Lower lobe of right lung (tissue), 2 donors: ENCODE results near the gene ERG. TPM values are rescaled to one million over a fixed set of nuclear protein-coding genes. Genes with fewer than 3 reads are reported as not detected.

Source experiments
- ATAC-seq, 2 donors: fragments of 200-7000 bp; cut with Tn5 transposase; one replicate each; pipeline ENCODE4 v1.9.1; 2020 to 2022; ENCODE audit warnings: mild to moderate bottlenecking in 2 of 2, moderate library complexity in 2 of 2
- DNase-seq: peaks from one replicate; pipeline ENCODE4 v3.0.0-alpha.2; 2020
- H3K27ac ChIP-seq: fragments of 200-600 bp; one replicate; pipeline ENCODE4 v1.8.0; 2022
- H3K27me3 ChIP-seq: fragments of 200-600 bp; one replicate; pipeline ENCODE4 v1.8.0; 2022; ENCODE audit warnings: low read depth
- H3K36me3 ChIP-seq: fragments of 200-600 bp; one replicate; pipeline ENCODE4 v1.8.0; 2022; ENCODE audit warnings: mild to moderate bottlenecking
- H3K4me1 ChIP-seq: fragments of 200-600 bp; one replicate; pipeline ENCODE4 v1.8.0; 2022
- H3K4me3 ChIP-seq: fragments of 200-600 bp; one replicate; pipeline ENCODE4 v1.8.0; 2022; ENCODE audit warnings: mild to moderate bottlenecking
- H3K9me3 ChIP-seq: fragments of 200-600 bp; one replicate; pipeline ENCODE4 v1.8.0; 2022
- CTCF ChIP-seq: fragments of 200-600 bp; IDR thresholded peaks from one replicate; pipeline ENCODE4 v1.8.0; 2022; ENCODE audit warnings: antibody characterized with exemption, mild to moderate bottlenecking
- intact Hi-C: fragments of 100-400 bp; cut with DNase I; formaldehyde crosslinking; loops from one replicate; pipeline ENCODE4 v1.11.0; 2022
- total RNA-seq: library from RNA; stranded (reverse); fragmentation: NEBNext Ultra II Directional; extraction: Animal tissue kit (Norgen Biotek cat#: 25700); gene quantifications from one replicate; pipeline ENCODE4 v1.2.1, GENCODE V29; 2021
- donor health status: DM: no; HTN: yes; CAD: no; lungs with severe emphysema.

The ERG gene
- total RNA-seq, 1 donor from 2014 or later = 38.0 TPM

DNA sequence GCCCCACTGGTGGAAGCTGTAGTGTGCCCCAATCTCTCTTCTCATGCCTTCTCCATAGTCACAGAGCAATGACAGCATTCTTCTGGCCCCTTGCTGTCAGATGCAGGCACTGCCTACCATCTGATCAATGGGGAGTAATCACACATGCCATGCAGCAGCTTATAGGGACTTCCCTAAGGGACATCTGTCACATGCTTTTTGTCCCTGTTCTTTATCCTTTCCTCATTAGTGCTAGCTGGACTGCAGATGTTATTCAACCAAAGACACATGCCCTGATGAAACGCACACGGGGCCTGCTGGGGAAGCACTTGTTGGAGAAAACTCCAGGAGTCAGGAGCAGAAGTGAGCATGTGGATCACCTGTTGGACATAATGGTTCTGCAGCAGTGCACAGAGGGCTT, 132.8 kb downstream of the ERG start:
- Histone ChIP-seq H3K4me1 (no peaks in the 10 kb centered on the region), H3K27ac (no peak overlapping the region), H3K4me3 (no peak overlapping the region), H3K9me3 (no peaks in the 10 kb centered on the region), H3K27me3 (no peaks in the 10 kb centered on the region), H3K36me3 (no peaks in the 10 kb centered on the region)
- ATAC-seq (no peak), DNase-seq (no peak)
- TF ChIP-seq CTCF = no peak
- intact Hi-C loops = no loop called here

GRCh38 chr21:38363693-38364092, 134.6 kb downstream of the ERG start:
- Histone ChIP-seq H3K4me3 (no peak overlapping the region), H3K27me3 (no peaks in the 10 kb centered on the region), H3K27ac (no peak overlapping the region), H3K36me3 (no peaks in the 10 kb centered on the region), H3K4me1 (no peaks in the 10 kb centered on the region), H3K9me3 (no peaks in the 10 kb centered on the region)
- DNase-seq (no peak), ATAC-seq (no peak)
- no peak for TF ChIP-seq CTCF
- intact Hi-C loops = no loop called here

- DNase-seq (no peak), ATAC-seq (no peak)
These were observed 137.0 kb downstream of the ERG start for GRCh38 chr21:38361324-38361723.

GRCh38 chr21:38359835-38360234, 138.4 kb downstream of the ERG start:
- no peak for ATAC-seq
- no peak overlapping the region for H3K4me3 ChIP-seq
- H3K27ac ChIP-seq = no peak overlapping the region
- H3K27me3 ChIP-seq = no peaks in the 10 kb centered on the region
- DNase-seq = no peak
- intact Hi-C loops = no loop called here
- no peak for TF ChIP-seq CTCF
- H3K4me1 ChIP-seq = peaks cover 6% of the 10 kb centered on the region
- H3K36me3 ChIP-seq = no peaks in the 10 kb centered on the region
- no peaks in the 10 kb centered on the region for H3K9me3 ChIP-seq

More at GRCh38 chr21:38361324-38361723, 137.0 kb downstream of the ERG start:
- Histone ChIP-seq H3K4me3 (no peak overlapping the region), H3K36me3 (no peaks in the 10 kb centered on the region), H3K9me3 (no peaks in the 10 kb centered on the region), H3K27me3 (no peaks in the 10 kb centered on the region), H3K4me1 (no peaks in the 10 kb centered on the region), H3K27ac (no peak overlapping the region)
- TF ChIP-seq CTCF = no peak
- intact Hi-C loops = no loop called here

- H3K27ac ChIP-seq = no peak overlapping the region
- no peak overlapping the region for H3K4me3 ChIP-seq
- no peaks in the 10 kb centered on the region for H3K36me3 ChIP-seq
- no peak for ATAC-seq
- intact Hi-C loops = no loop called here
- no peak for TF ChIP-seq CTCF
- peaks cover 6% of the 10 kb centered on the region for H3K4me1 ChIP-seq
- no peaks in the 10 kb centered on the region for H3K27me3 ChIP-seq
- H3K9me3 ChIP-seq = no peaks in the 10 kb centered on the region
- DNase-seq = no peak
These were observed 139.2 kb downstream of the ERG start for GRCh38 chr21:38359090-38359489.

GRCh38 chr21:38358666-38359065, 139.6 kb downstream of the ERG start:
- Histone ChIP-seq H3K4me3 (no peak overlapping the region), H3K4me1 (peaks cover 6% of the 10 kb centered on the region), H3K9me3 (no peaks in the 10 kb centered on the region), H3K27ac (no peak overlapping the region), H3K36me3 (no peaks in the 10 kb centered on the region), H3K27me3 (no peaks in the 10 kb centered on the region)
- intact Hi-C loops = no loop called here
- no peak for ATAC-seq
- no peak for DNase-seq
- no peak for TF ChIP-seq CTCF
